C4-2B (cell line): ENCODE measurements around the gene MMP15.
"Not testable (repeated sequence)": the region's sequence is repeated elsewhere in the genome, so short reads cannot be mapped to it uniquely, and the experiment has no call there.

Experiments
- H3K27ac ChIP-seq: fragments of 450-650 bp; 2 replicates; pipeline ENCODE4 v1.5.1; 2017
- CTCF ChIP-seq: fragments of 450-650 bp; conservative IDR thresholded peaks from 2 replicates; pipeline ENCODE4 v1.5.1; 2017; ENCODE audit warnings: mild to moderate bottlenecking
- ZFX ChIP-seq: fragments of 450-650 bp; IDR thresholded peaks from 2 replicates; pipeline ENCODE4 v1.6.1; 2017

Gene MMP15

GRCh38 chr16:58002416-58002800, 23.1 kb upstream of the MMP15 start:
- TF ChIP-seq ZFX (no peak), CTCF (no peak)
- H3K27ac ChIP-seq = no peak overlapping the region

DNA sequence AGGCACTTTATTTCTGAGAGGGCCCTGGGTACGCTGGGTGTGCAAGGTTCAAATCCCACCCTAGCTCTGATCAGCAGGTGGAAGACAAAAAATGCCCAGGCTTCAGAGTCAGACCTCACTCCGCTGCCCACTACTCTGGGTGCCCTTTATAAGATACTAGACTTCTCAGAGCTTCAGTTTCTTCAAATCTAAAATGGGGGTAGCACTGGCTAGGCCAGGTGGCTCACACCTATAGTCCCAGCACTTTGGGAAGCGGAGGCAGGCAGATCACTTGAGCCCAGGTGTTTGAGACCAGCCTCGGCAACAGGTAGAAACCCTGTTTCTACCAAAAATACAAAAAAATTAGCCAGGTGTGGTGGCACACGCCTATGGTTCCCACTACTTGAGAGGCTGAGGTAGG, 22.6 kb upstream of the MMP15 start:
- TF ChIP-seq CTCF (no peak), ZFX (no peak)
- no peak overlapping the region for H3K27ac ChIP-seq

- not testable (repeated sequence) for H3K27ac ChIP-seq
Observed at GRCh38 chr16:58004736-58005135, 20.8 kb upstream of the MMP15 start.

DNA sequence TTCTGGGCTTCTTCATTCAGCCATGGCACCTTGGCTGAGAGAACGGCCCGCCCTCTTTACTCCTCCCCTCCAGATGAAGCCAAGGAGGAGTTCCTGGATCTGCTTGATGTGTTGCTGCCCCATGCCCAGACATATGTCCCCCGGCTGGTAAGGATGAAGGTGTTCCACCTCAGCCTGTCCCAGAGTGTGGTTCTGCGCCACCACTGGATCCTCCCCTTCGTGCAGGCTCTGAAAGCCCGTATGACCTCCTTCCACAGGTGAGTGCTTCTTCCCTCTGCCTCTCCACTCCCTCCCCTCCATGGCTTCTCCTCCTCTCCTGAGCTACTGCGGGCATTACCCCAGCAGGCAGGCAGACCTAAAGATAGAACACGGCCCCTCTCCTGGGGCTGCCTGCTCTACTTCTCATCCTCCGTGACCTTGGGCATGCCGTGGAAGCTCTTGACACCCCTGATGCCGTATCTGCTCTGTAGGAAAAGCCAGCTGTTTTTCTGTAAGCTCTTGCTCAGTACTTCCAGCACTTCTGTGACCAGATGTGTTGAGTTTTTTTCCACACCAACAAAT, 15.6 kb upstream of the MMP15 start:
- H3K27ac ChIP-seq = no peak overlapping the region
- no peak for TF ChIP-seq CTCF

GRCh38 chr16:58010886-58011285, 14.7 kb upstream of the MMP15 start:
- H3K27ac ChIP-seq = no peak overlapping the region
- TF ChIP-seq ZFX (no peak), CTCF (no peak)

DNA sequence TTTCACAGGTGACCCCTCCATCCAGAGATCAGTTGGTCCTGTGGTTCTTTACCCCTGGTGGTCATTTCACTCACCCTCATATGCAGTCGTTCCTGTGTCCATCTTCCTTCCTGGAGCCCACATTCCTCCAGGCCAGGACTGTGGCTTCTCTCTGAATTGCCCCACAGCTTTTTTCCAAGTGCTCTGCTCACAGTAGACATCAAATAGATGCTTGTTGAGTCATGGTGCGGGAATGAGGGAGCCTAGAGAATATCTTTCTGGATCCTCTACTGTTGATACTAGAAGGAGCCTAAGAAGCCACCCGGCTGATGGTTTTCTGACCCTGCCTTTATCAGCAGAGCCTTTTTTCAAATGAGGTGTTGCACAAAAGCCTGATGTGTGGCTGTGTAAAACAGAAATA, 13.9 kb upstream of the MMP15 start:
- TF ChIP-seq CTCF (no peak), ZFX (no peak)
- no peak overlapping the region for H3K27ac ChIP-seq

DNA sequence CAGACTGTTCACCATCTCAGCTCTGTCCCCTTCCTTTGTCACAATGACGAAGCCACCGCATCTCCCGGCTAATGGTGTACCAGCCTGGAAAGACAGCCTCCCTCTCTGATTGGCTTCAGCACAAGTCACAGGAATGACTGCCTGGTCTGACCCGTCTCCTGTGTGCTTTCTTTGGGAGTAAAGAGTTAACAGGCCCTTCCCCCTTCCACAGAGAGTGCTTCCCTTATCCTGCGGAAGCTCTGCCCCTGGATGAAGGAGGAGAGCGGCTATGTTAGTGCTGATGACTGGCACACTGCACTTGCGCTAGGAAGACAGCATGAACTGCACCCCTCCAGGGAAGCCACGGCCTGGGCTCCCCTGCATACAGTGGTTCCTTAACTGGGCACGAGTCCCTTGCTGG, 13.1 kb upstream of the MMP15 start:
- TF ChIP-seq CTCF (no peak), ZFX (no peak)
- H3K27ac ChIP-seq = no peak overlapping the region

DNA sequence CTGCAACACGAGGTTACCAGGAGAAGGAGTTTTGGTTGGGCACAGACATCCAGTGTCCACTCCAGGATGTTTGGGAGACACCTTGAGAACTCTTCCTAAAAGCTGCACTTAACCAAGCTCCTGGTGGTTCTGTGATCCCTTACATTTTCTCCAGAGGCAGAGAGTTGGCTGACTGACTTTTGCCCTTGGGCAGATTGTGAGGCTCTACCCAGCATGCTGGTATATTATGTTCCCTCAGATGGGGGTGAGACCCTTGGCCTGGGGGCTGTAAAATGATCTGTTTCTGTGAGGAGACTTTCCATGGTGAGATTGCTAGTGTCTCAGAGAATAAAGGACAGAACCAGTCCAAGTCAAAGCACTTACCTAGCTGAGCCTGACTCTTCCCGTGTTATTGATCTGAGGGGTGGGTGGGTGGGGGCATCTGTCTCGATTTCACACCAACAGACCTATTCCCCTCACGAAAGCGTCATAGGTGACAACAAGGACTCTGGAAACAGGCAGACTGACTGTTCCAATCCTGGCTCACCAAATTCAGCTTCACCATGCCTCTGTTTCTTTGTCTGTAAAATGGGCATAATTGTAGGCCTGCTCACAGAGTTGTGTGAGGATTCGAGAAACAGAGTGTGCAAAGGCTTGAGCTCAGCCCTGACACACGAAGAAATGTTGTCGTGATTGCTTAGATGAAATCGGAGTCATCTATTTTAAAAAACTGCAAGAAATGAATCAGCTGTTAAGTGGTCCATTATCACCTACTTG, 12.2 kb upstream of the MMP15 start:
- no peak for TF ChIP-seq ZFX
- TF ChIP-seq CTCF = no peak
- H3K27ac ChIP-seq = no peak overlapping the region
